Measurements from ENCODE around the gene AKR1C1.
A peak's percentile ranks its signal among the peaks of the same experiment; 100 is the strongest.
"Not testable (repeated sequence)": the region's sequence is repeated elsewhere in the genome, so short reads cannot be mapped to it uniquely, and the experiment has no call there.

- TF ChIP-seq TCF7L2 (IDR thresholded peaks at IDR 0.05; ENCODE audit: low read depth, low read length); NFIB (CRISPR knock-in tag; IDR thresholded peaks at IDR 0.05; ENCODE audit: borderline replicate concordance); REPIN1 (CRISPR knock-in tag; IDR thresholded peaks at IDR 0.05; ENCODE audit: borderline replicate concordance, low read depth); CTCF (CRISPR knock-in tag; IDR thresholded peaks at IDR 0.05); ZNF589 (CRISPR knock-in tag; conservative IDR thresholded peaks at IDR 0.05): not testable (repeated sequence)
- peak; percentile 45 to 62; a peak in 3 of 4 replicates for TF ChIP-seq POLR2A (IDR thresholded peaks at IDR 0.05; ENCODE audit: insufficient read depth in 1 of 2, low read depth in 2 of 2, low read length in 2 of 2)
Observed at GRCh38 chr10:5003127-5004029, 40.2 kb downstream of the AKR1C1 start, which contains the start of gene AKR1C2.

Data from HepG2 (cell line).